GM12878 (cell line): ENCODE measurements around the gene THRB.

Source experiments
- KDM1A ChIP-seq: fragments of 200-600 bp; sonication (generic); IDR thresholded peaks from 2 replicates; pipeline ENCODE4 v1.6.1; 2016; ENCODE audit warnings: borderline replicate concordance
- POLR2A ChIP-seq: IDR thresholded peaks from 2 replicates; pipeline ENCODE4 v1.6.1; 2011; ENCODE audit warnings: low read depth, mild to moderate bottlenecking, low read length
- RAD51 ChIP-seq: fragments of 450-650 bp; IDR thresholded peaks from 2 replicates; pipeline ENCODE4 v1.6.1; 2016; ENCODE audit warnings: moderate library complexity, mild to moderate bottlenecking, inconsistent platforms
- TCF7 ChIP-seq: IDR thresholded peaks from 2 replicates; pipeline ENCODE4 v1.6.1; 2014; ENCODE audit warnings: antibody characterized with exemption, borderline replicate concordance
- ZNF24 ChIP-seq: fragments of 450-650 bp; IDR thresholded peaks from 2 replicates; pipeline ENCODE4 v1.6.1; 2017; ENCODE audit warnings: antibody characterized with exemption, mild to moderate bottlenecking

DNA sequence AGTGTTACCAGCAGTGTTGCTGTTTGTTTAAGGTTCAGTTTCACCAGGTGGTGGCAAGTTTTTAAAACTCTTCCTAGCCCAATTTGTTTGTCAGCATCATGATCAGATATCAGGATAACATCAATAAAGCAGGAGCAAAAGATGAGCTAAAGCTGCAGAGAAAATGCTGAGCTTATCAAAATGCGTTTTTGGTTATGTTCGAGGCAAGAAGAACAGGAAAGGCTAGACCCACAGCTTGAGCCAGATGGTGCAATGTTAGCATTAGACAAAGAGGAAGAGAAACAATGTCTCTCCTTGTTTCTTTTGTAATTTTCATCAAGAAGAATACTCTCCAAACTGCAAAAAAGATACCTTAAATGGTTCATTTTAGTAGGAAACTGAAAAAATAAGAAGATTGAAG is 66.2 kb downstream of the THRB start:
- no peak for TF ChIP-seq RAD51
- TF ChIP-seq POLR2A, result no peak
- TF ChIP-seq KDM1A, result no peak
- no peak for TF ChIP-seq ZNF24
- TF ChIP-seq TCF7, result no peak
